SU-DHL-6 (cell line): ENCODE data around the gene RAPGEF5.

Experiments used
- H2AFZ ChIP-seq: fragments of 200-600 bp; sonication (generic); 2 replicates; pipeline ENCODE4 v1.6.1; 2014; ENCODE audit warnings: low read depth, mild to moderate bottlenecking, moderate library complexity, mixed read lengths, antibody characterized with exemption, low read length; ENCODE audit not compliant: severe bottlenecking
- H3F3A ChIP-seq: fragments of 200-600 bp; shearing (Covaris generic); 2 replicates; pipeline ENCODE4 v1.6.0; 2016; ENCODE audit warnings: antibody characterized with exemption, mild to moderate bottlenecking; ENCODE audit not compliant: insufficient read depth
- H3K27ac ChIP-seq: fragments of 200-600 bp; sonication (generic); 2 replicates; pipeline ENCODE4 v1.5.1; 2016; ENCODE audit warnings: low read depth, mild to moderate bottlenecking, low read length, moderate library complexity, mixed read lengths
- H3K27me3 ChIP-seq: fragments of 200-600 bp; sonication (generic), shearing (Covaris generic); 2 replicates; pipeline ENCODE4 v1.6.0; 2014; ENCODE audit warnings: mild to moderate bottlenecking, low read length
- H3K36me3 ChIP-seq: fragments of 200-600 bp; sonication (generic); 2 replicates; pipeline ENCODE4 v1.6.1; 2014; ENCODE audit warnings: mild to moderate bottlenecking, low read length, mixed read lengths
- H3K4me2 ChIP-seq: fragments of 300-600, 200-600 bp; shearing (Covaris generic), sonication (generic); 2 replicates; pipeline ENCODE4 v1.6.0; 2014; ENCODE audit warnings: low read length, low read depth, mild to moderate bottlenecking; ENCODE audit not compliant: poor library complexity, severe bottlenecking
- H3K4me3 ChIP-seq: fragments of 200-600 bp; sonication (generic); 2 replicates; pipeline ENCODE4 v1.5.1; 2014; ENCODE audit warnings: antibody characterized with exemption, low read length, mild to moderate bottlenecking, mixed read lengths; ENCODE audit not compliant: insufficient read depth, poor library complexity, severe bottlenecking
- H3K79me2 ChIP-seq: fragments of 200-600 bp; sonication (generic); 2 replicates; pipeline ENCODE4 v1.6.1; 2014; ENCODE audit warnings: mild to moderate bottlenecking, low read length, moderate library complexity; ENCODE audit not compliant: insufficient read depth
- H3K9ac ChIP-seq: fragments of 200-600 bp; sonication (generic); 2 replicates; pipeline ENCODE4 v1.7.0; 2014; ENCODE audit warnings: mild to moderate bottlenecking, low read length
- H3K9me2 ChIP-seq: fragments of 200-600 bp; sonication (generic); replicated peaks from 2 replicates; pipeline ENCODE4 v1.6.1; 2014; ENCODE audit warnings: low read length; ENCODE audit not compliant: insufficient read depth
- H3K9me3 ChIP-seq: fragments of 200-600 bp; sonication (generic); 2 replicates; pipeline ENCODE4 v1.6.1; 2014; ENCODE audit warnings: low read length, mixed read lengths; ENCODE audit not compliant: insufficient read depth
- H4K20me1 ChIP-seq: fragments of 200-600 bp; sonication (generic); 2 replicates; pipeline ENCODE4 v1.6.1; 2014; ENCODE audit warnings: low read depth, mild to moderate bottlenecking, antibody characterized with exemption, low read length, moderate library complexity, mixed read lengths
- EZH2phosphoT487 ChIP-seq: fragments of 200-600 bp; sonication (generic), shearing (Covaris generic); conservative IDR thresholded peaks from 2 replicates; pipeline ENCODE4 v1.6.1; 2018; ENCODE audit warnings: mild to moderate bottlenecking, antibody characterized with exemption, low read length, moderate library complexity, mixed read lengths
- TF ChIP-seq, protein P1 (sequence below): fragments of 200-600 bp; sonication (generic); IDR thresholded peaks from one replicate; pipeline ENCODE4 v1.5.1; 2017; ENCODE audit warnings: antibody characterized with exemption, mild to moderate bottlenecking, low read length, moderate library complexity; ENCODE audit not compliant: insufficient read depth, poor library complexity, severe bottlenecking

The RAPGEF5 gene

DNA sequence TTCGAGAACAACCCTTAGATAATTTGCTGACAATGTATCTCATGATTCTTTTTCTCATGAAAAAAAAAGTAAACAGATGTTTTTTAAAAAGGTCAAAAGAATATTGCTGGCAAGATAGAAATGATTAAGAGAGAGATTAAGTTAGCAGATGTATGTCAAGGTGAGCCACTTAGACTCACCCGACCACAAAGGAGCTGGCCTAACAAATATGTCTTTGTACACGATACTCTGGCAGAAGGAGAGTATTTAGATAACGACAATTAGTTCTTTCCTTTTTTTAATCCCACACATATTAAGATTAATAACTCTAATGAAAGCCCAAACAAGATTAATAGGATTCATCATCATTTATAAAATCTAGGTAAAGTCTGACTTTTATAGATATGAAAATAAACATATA lies 156.7 kb downstream of the RAPGEF5 start:
- Histone ChIP-seq H3F3A (no peaks in the 10 kb centered on the region), H3K9ac (no peak overlapping the region), H3K27ac (no peak overlapping the region), H3K9me2 (no peaks in the 10 kb centered on the region), H3K4me3 (no peak overlapping the region), H2AFZ (no peak overlapping the region), H4K20me1 (no peaks in the 10 kb centered on the region), H3K27me3 (no peaks in the 10 kb centered on the region), H3K9me3 (no peaks in the 10 kb centered on the region), H3K79me2 (no peaks in the 10 kb centered on the region), H3K36me3 (no peaks in the 10 kb centered on the region), H3K4me2 (no peak overlapping the region)
- no peak for TF ChIP-seq EZH2phosphoT487
- TF ChIP-seq, protein P1, sequence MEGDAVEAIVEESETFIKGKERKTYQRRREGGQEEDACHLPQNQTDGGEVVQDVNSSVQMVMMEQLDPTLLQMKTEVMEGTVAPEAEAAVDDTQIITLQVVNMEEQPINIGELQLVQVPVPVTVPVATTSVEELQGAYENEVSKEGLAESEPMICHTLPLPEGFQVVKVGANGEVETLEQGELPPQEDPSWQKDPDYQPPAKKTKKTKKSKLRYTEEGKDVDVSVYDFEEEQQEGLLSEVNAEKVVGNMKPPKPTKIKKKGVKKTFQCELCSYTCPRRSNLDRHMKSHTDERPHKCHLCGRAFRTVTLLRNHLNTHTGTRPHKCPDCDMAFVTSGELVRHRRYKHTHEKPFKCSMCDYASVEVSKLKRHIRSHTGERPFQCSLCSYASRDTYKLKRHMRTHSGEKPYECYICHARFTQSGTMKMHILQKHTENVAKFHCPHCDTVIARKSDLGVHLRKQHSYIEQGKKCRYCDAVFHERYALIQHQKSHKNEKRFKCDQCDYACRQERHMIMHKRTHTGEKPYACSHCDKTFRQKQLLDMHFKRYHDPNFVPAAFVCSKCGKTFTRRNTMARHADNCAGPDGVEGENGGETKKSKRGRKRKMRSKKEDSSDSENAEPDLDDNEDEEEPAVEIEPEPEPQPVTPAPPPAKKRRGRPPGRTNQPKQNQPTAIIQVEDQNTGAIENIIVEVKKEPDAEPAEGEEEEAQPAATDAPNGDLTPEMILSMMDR, result no peak

DNA sequence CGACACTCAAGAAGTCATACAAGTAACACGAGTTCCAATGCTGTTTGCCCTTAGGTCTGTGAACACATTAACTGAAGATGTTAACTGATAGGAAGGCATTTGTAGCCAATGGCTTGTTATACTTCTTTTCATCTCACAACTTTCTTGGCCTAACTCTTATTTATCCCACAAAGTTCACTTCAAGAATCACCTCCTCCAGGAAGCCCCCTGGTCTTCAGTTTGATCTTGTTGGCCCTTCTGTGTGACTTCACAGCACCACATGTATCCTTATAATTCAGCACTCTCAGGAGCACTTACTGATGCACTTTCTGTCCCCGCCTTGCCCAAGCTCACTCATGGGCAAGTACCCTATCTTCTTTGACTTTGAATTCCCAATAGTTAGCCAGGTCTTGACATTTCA lies 159.6 kb downstream of the RAPGEF5 start:
- no peak overlapping the region for H3K4me3 ChIP-seq
- H3K9ac ChIP-seq, result no peak overlapping the region
- H3F3A ChIP-seq, result no peaks in the 10 kb centered on the region
- no peaks in the 10 kb centered on the region for H3K9me3 ChIP-seq
- H3K9me2 ChIP-seq, result no peaks in the 10 kb centered on the region
- no peaks in the 10 kb centered on the region for H4K20me1 ChIP-seq
- H3K79me2 ChIP-seq, result no peaks in the 10 kb centered on the region
- no peak overlapping the region for H2AFZ ChIP-seq
- H3K27ac ChIP-seq, result no peak overlapping the region
- H3K4me2 ChIP-seq, result no peak overlapping the region
- TF ChIP-seq, protein P1, result no peak
- TF ChIP-seq EZH2phosphoT487, result no peak
- no peaks in the 10 kb centered on the region for H3K27me3 ChIP-seq
- no peaks in the 10 kb centered on the region for H3K36me3 ChIP-seq

DNA sequence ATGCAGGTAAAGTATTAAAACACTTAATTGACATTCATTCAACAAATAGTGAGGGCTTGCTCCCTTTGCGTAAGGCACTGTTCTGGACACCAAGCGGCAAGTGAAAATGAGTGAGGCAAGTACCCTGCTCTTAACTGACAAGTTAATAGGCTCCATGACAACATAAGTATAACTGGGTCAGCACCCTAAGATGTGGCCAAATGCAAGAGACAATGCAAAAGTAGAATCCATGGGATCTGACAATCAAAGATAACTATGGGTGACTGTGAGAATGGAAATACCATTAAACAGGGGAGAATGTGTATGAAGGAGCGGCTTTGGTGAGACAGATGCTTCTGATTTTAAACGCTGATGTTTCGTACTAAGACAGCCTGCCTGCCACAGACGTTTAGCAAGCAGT lies 160.5 kb downstream of the RAPGEF5 start:
- H3K36me3 ChIP-seq, result no peaks in the 10 kb centered on the region
- H3F3A ChIP-seq, result no peaks in the 10 kb centered on the region

More for the DNA sequence above, 160.5 kb downstream of the RAPGEF5 start:
- Histone ChIP-seq H3K27me3 (no peaks in the 10 kb centered on the region), H3K9me2 (no peaks in the 10 kb centered on the region), H2AFZ (no peak overlapping the region), H3K9ac (no peak overlapping the region), H3K79me2 (no peaks in the 10 kb centered on the region), H4K20me1 (no peaks in the 10 kb centered on the region), H3K4me3 (no peak overlapping the region), H3K4me2 (no peak overlapping the region), H3K9me3 (no peaks in the 10 kb centered on the region), H3K27ac (no peak overlapping the region)
- TF ChIP-seq, protein P1, result no peak
- TF ChIP-seq EZH2phosphoT487, result no peak
